Neural cell (in vitro differentiated cells): ENCODE results near the gene SLC13A3. TPM values are rescaled to one million over a fixed set of nuclear protein-coding genes. Genes with fewer than 3 reads are reported as not detected.

Experiments used
- H2AFZ ChIP-seq: fragments of 200-600, 300-800 bp; sonication (generic), shearing (Covaris generic); 2 replicates; pipeline ENCODE4 v1.6.0; 2014; ENCODE audit warnings: low read depth, mild to moderate bottlenecking, antibody characterized with exemption, low read length, moderate library complexity
- H3F3A ChIP-seq: fragments of 200-600 bp; shearing (Covaris generic); 2 replicates; pipeline ENCODE4 v1.6.1; 2016; ENCODE audit warnings: mild to moderate bottlenecking, moderate library complexity, mixed read lengths, antibody characterized with exemption, low read length; ENCODE audit not compliant: insufficient read depth, poor library complexity, severe bottlenecking
- H3K27ac ChIP-seq: fragments of 200-600, 300-800 bp; sonication (generic), shearing (Covaris generic); 2 replicates; pipeline ENCODE4 v1.5.1; 2014; ENCODE audit warnings: mild to moderate bottlenecking, low read length, moderate library complexity
- H3K27me3 ChIP-seq: fragments of 300-800, 200-600 bp; sonication (generic), shearing (Covaris generic); 2 replicates; pipeline ENCODE4 v1.6.0; 2014; ENCODE audit warnings: mild to moderate bottlenecking, low read depth, low read length, moderate library complexity; ENCODE audit not compliant: insufficient read depth
- H3K36me3 ChIP-seq: fragments of 300-800, 200-600 bp; sonication (generic), shearing (Covaris generic); 2 replicates; pipeline ENCODE4 v1.5.1; 2014; ENCODE audit warnings: mild to moderate bottlenecking, antibody characterized with exemption, low read length, moderate library complexity; ENCODE audit not compliant: insufficient read depth
- H3K4me2 ChIP-seq: fragments of 300-800, 200-600 bp; sonication (generic), shearing (Covaris generic); 2 replicates; pipeline ENCODE4 v1.6.0; 2014; ENCODE audit warnings: mild to moderate bottlenecking, low read length
- H3K4me3 ChIP-seq: fragments of 300-800, 200-600 bp; sonication (generic), shearing (Covaris generic); 2 replicates; pipeline ENCODE4 v1.5.1; 2014; ENCODE audit warnings: mild to moderate bottlenecking, low read length, moderate library complexity
- H3K79me2 ChIP-seq: fragments of 200-600 bp; shearing (Covaris generic); replicated peaks from 2 replicates; pipeline ENCODE4 v1.6.0; 2014; ENCODE audit warnings: mild to moderate bottlenecking, low read length, moderate library complexity; ENCODE audit not compliant: insufficient read depth
- H3K9ac ChIP-seq: fragments of 300-800, 200-600 bp; sonication (generic), shearing (Covaris generic); 2 replicates; pipeline ENCODE4 v1.6.1; 2016; ENCODE audit warnings: mild to moderate bottlenecking, low read length, mixed read lengths
- H3K9me2 ChIP-seq: fragments of 200-600 bp; shearing (Covaris generic); 2 replicates; pipeline ENCODE4 v1.6.1; 2016; ENCODE audit warnings: mild to moderate bottlenecking, low read length, mixed read lengths; ENCODE audit not compliant: insufficient read depth
- H3K9me3 ChIP-seq: fragments of 200-600, 300-800 bp; sonication (generic), shearing (Covaris generic); 2 replicates; pipeline ENCODE4 v1.6.1; 2016; ENCODE audit warnings: mild to moderate bottlenecking, mixed run types, low read length, moderate library complexity, mixed read lengths
- H4K20me1 ChIP-seq: fragments of 200-600 bp; shearing (Covaris generic); 2 replicates; pipeline ENCODE4 v1.6.1; 2016; ENCODE audit warnings: mild to moderate bottlenecking, mixed run types; ENCODE audit not compliant: insufficient read depth
- CTCF ChIP-seq: fragments of 450-650 bp; IDR thresholded peaks from 2 replicates; pipeline ENCODE4 v1.5.1; 2014; ENCODE audit warnings: antibody characterized with exemption, mild to moderate bottlenecking, moderate library complexity; ENCODE audit not compliant: poor library complexity, severe bottlenecking
- EP300 ChIP-seq: fragments of 450-650 bp; conservative IDR thresholded peaks from 2 replicates; pipeline ENCODE4 v1.6.1; 2014; ENCODE audit warnings: antibody characterized with exemption, mild to moderate bottlenecking, moderate library complexity; ENCODE audit not compliant: poor library complexity, severe bottlenecking
- EZH2 ChIP-seq: fragments of 200-600, 300-800 bp; shearing (Covaris generic), sonication (generic); IDR thresholded peaks from 2 replicates; pipeline ENCODE4 v1.6.1; 2014; ENCODE audit warnings: antibody characterized with exemption, low read length, borderline replicate concordance, mild to moderate bottlenecking; ENCODE audit not compliant: insufficient read depth, poor library complexity, severe bottlenecking
- MXI1 ChIP-seq: fragments of 450-650 bp; conservative IDR thresholded peaks from 2 replicates; pipeline ENCODE4 v1.6.1; 2014; ENCODE audit warnings: antibody characterized with exemption, mild to moderate bottlenecking; ENCODE audit not compliant: poor library complexity, severe bottlenecking
- POLR2AphosphoS5 ChIP-seq: IDR thresholded peaks from 2 replicates; pipeline ENCODE4 v1.6.1; 2012
- RAD21 ChIP-seq: fragments of 450-650 bp; conservative IDR thresholded peaks from 2 replicates; pipeline ENCODE4 v1.6.1; 2014; ENCODE audit warnings: antibody characterized with exemption, mild to moderate bottlenecking, moderate library complexity
- REST ChIP-seq: IDR thresholded peaks from 2 replicates; pipeline ENCODE4 v1.6.1; 2012; ENCODE audit warnings: borderline replicate concordance
- SMC3 ChIP-seq: fragments of 450-650 bp; conservative IDR thresholded peaks from 2 replicates; pipeline ENCODE4 v1.6.1; 2014; ENCODE audit warnings: antibody characterized with exemption, mild to moderate bottlenecking, moderate library complexity; ENCODE audit not compliant: poor library complexity
- TAF1 ChIP-seq: IDR thresholded peaks from 2 replicates; pipeline ENCODE4 v1.6.1; 2012; ENCODE audit warnings: low read depth
- polyA plus RNA-seq: library from polyadenylated mRNA; depleted of rRNA; stranded (reverse); fragments of >200 nt; gene quantifications from 2 replicates; pipeline ENCODE4 v1.2.3, GENCODE V29; 2014

Gene SLC13A3
- polyA plus RNA-seq, 1 donor from 2014 or later = 5.5 TPM

GRCh38 chr20:46637427-46638133 lies 13.7 kb downstream of the SLC13A3 start:
- no peaks in the 10 kb centered on the region for H3K36me3 ChIP-seq
- H3K27me3 ChIP-seq = no peaks in the 10 kb centered on the region
- H3K79me2 ChIP-seq = no peaks in the 10 kb centered on the region
- no peak for TF ChIP-seq CTCF
- no peak for TF ChIP-seq REST
- TF ChIP-seq TAF1 = no peak
- no peak for TF ChIP-seq RAD21
- no peak for TF ChIP-seq EZH2
- TF ChIP-seq POLR2AphosphoS5 = no peak
- TF ChIP-seq MXI1 = no peak
- TF ChIP-seq EP300 = no peak
- TF ChIP-seq SMC3 = no peak
- no peaks in the 10 kb centered on the region for H3K9me2 ChIP-seq
- H3K4me3 ChIP-seq = no peak overlapping the region
- no peak overlapping the region for H3K9ac ChIP-seq
- H4K20me1 ChIP-seq = no peaks in the 10 kb centered on the region
- H3K27ac ChIP-seq = no peak overlapping the region
- H3K4me2 ChIP-seq = no peak overlapping the region
- no peaks in the 10 kb centered on the region for H3K9me3 ChIP-seq
- no peaks in the 10 kb centered on the region for H3F3A ChIP-seq
- H2AFZ ChIP-seq = no peak overlapping the region

- no peaks in the 10 kb centered on the region for H3F3A ChIP-seq
- no peaks in the 10 kb centered on the region for H3K79me2 ChIP-seq
- TF ChIP-seq CTCF (no peak), EP300 (no peak), RAD21 (no peak), EZH2 (no peak)
- no peaks in the 10 kb centered on the region for H3K9me2 ChIP-seq
- H2AFZ ChIP-seq = no peak overlapping the region
- no peak overlapping the region for H3K4me3 ChIP-seq
- no peaks in the 10 kb centered on the region for H3K27me3 ChIP-seq
- no peak overlapping the region for H3K27ac ChIP-seq
- H4K20me1 ChIP-seq = no peaks in the 10 kb centered on the region
- H3K36me3 ChIP-seq = no peaks in the 10 kb centered on the region
- no peaks in the 10 kb centered on the region for H3K9me3 ChIP-seq
- H3K4me2 ChIP-seq = no peak overlapping the region
- no peak overlapping the region for H3K9ac ChIP-seq
These were observed 14.2 kb downstream of the SLC13A3 start for GRCh38 chr20:46637020-46637419.
